ENCODE results near the gene RIOK1.

Gene RIOK1

GRCh38 chr6:7381092-7381491, 8.5 kb upstream of the RIOK1 start:
- ATAC-seq (ENCODE audit: low read depth) (no peak; the same call in 2 of the 3 replicates), DNase-seq (ENCODE audit: low spot score) (no peak)
- Histone ChIP-seq H3K4me1 (ENCODE audit: insufficient read depth, poor library complexity, severe bottlenecking) (no peaks in the 10 kb centered on the region), H3K36me3 (ENCODE audit: low read depth) (no peaks in the 10 kb centered on the region), H3K27me3 (ENCODE audit: insufficient read depth, poor library complexity, severe bottlenecking) (no peaks in the 10 kb centered on the region), H3K27ac (ENCODE audit: poor library complexity, severe bottlenecking) (no peak overlapping the region), H3K9me3 (ENCODE audit: severe bottlenecking) (peaks cover 3% of the 10 kb centered on the region), H3K4me3 (ENCODE audit: severe bottlenecking) (no peak overlapping the region)
- no peak for TF ChIP-seq CTCF (IDR thresholded peaks at IDR 0.05; ENCODE audit: poor library complexity, severe bottlenecking)

GRCh38 chr6:7389162-7389450, 502 bp upstream of the RIOK1 start:
- ATAC-seq (ENCODE audit: low read depth) (no peak), DNase-seq (ENCODE audit: low spot score) (no peak)
- H3K36me3 ChIP-seq (ENCODE audit: low read depth): peaks cover 20% of the 10 kb centered on the region
- peak overlapping the region; percentile 75 for H3K4me3 ChIP-seq (ENCODE audit: severe bottlenecking)
- peaks cover 12% of the 10 kb centered on the region for H3K4me1 ChIP-seq (ENCODE audit: insufficient read depth, poor library complexity, severe bottlenecking)
- no peaks in the 10 kb centered on the region for H3K27me3 ChIP-seq (ENCODE audit: insufficient read depth, poor library complexity, severe bottlenecking)
- TF ChIP-seq CTCF (IDR thresholded peaks at IDR 0.05; ENCODE audit: poor library complexity, severe bottlenecking): no peak
- peak overlapping the region; percentile 61 for H3K27ac ChIP-seq (ENCODE audit: poor library complexity, severe bottlenecking)
- no peaks in the 10 kb centered on the region for H3K9me3 ChIP-seq (ENCODE audit: severe bottlenecking)

- Histone ChIP-seq H3K4me3 (ENCODE audit: severe bottlenecking) (peak overlapping the region; percentile 75), H3K36me3 (ENCODE audit: low read depth) (peaks cover 32% of the 10 kb centered on the region), H3K27me3 (ENCODE audit: insufficient read depth, poor library complexity, severe bottlenecking) (no peaks in the 10 kb centered on the region), H3K9me3 (ENCODE audit: severe bottlenecking) (no peaks in the 10 kb centered on the region), H3K27ac (ENCODE audit: poor library complexity, severe bottlenecking) (peak overlapping the region; percentile 61), H3K4me1 (ENCODE audit: insufficient read depth, poor library complexity, severe bottlenecking) (peaks cover 12% of the 10 kb centered on the region)
- TF ChIP-seq CTCF (IDR thresholded peaks at IDR 0.05; ENCODE audit: poor library complexity, severe bottlenecking): peak; percentile 32
- ATAC-seq (ENCODE audit: low read depth) (no peak), DNase-seq (ENCODE audit: low spot score) (no peak)
Measured at GRCh38 chr6:7390226-7390878, 744 bp downstream of the RIOK1 start.

GRCh38 chr6:7391151-7391550, 1.5 kb downstream of the RIOK1 start:
- Histone ChIP-seq H3K9me3 (ENCODE audit: severe bottlenecking) (no peaks in the 10 kb centered on the region), H3K4me1 (ENCODE audit: insufficient read depth, poor library complexity, severe bottlenecking) (peaks cover 12% of the 10 kb centered on the region), H3K4me3 (ENCODE audit: severe bottlenecking) (peak overlapping the region; percentile 75), H3K36me3 (ENCODE audit: low read depth) (peaks cover 40% of the 10 kb centered on the region), H3K27ac (ENCODE audit: poor library complexity, severe bottlenecking) (no peak overlapping the region), H3K27me3 (ENCODE audit: insufficient read depth, poor library complexity, severe bottlenecking) (no peaks in the 10 kb centered on the region)
- ATAC-seq (ENCODE audit: low read depth) (no peak), DNase-seq (ENCODE audit: low spot score) (no peak)
- TF ChIP-seq CTCF (IDR thresholded peaks at IDR 0.05; ENCODE audit: poor library complexity, severe bottlenecking): no peak

- H3K9me3 ChIP-seq (ENCODE audit: severe bottlenecking): no peaks in the 10 kb centered on the region
- TF ChIP-seq CTCF (IDR thresholded peaks at IDR 0.05; ENCODE audit: poor library complexity, severe bottlenecking): no peak
- no peak overlapping the region for H3K4me3 ChIP-seq (ENCODE audit: severe bottlenecking)
- peaks cover 53% of the 10 kb centered on the region for H3K36me3 ChIP-seq (ENCODE audit: low read depth)
- peaks cover 12% of the 10 kb centered on the region for H3K4me1 ChIP-seq (ENCODE audit: insufficient read depth, poor library complexity, severe bottlenecking)
- ATAC-seq (ENCODE audit: low read depth): no peak
- DNase-seq (ENCODE audit: low spot score): no peak
- H3K27ac ChIP-seq (ENCODE audit: poor library complexity, severe bottlenecking): no peak overlapping the region
- no peaks in the 10 kb centered on the region for H3K27me3 ChIP-seq (ENCODE audit: insufficient read depth, poor library complexity, severe bottlenecking)
Measured at GRCh38 chr6:7392402-7392801, 2.8 kb downstream of the RIOK1 start.

All from RWPE2 (cell line).